Measurements from ENCODE around the gene RNF126.

The RNF126 gene

GRCh38 chr19:620166-620862, 42.7 kb downstream of the RNF126 start:
- peaks cover 5% of the 10 kb centered on the region for H3K4me1 ChIP-seq (ENCODE audit: insufficient read depth, low read length, severe bottlenecking)
- H3K36me3 ChIP-seq (ENCODE audit: insufficient read depth, low read length): peaks cover 80% of the 10 kb centered on the region
- no peaks in the 10 kb centered on the region for H3K9me2 ChIP-seq (ENCODE audit: low read depth, low read length)
- TF ChIP-seq, protein P1, sequence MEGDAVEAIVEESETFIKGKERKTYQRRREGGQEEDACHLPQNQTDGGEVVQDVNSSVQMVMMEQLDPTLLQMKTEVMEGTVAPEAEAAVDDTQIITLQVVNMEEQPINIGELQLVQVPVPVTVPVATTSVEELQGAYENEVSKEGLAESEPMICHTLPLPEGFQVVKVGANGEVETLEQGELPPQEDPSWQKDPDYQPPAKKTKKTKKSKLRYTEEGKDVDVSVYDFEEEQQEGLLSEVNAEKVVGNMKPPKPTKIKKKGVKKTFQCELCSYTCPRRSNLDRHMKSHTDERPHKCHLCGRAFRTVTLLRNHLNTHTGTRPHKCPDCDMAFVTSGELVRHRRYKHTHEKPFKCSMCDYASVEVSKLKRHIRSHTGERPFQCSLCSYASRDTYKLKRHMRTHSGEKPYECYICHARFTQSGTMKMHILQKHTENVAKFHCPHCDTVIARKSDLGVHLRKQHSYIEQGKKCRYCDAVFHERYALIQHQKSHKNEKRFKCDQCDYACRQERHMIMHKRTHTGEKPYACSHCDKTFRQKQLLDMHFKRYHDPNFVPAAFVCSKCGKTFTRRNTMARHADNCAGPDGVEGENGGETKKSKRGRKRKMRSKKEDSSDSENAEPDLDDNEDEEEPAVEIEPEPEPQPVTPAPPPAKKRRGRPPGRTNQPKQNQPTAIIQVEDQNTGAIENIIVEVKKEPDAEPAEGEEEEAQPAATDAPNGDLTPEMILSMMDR (IDR thresholded peaks at IDR 0.05; ENCODE audit: low read length): no peak
- TF ChIP-seq EZH2 (IDR thresholded peaks at IDR 0.05; ENCODE audit: borderline replicate concordance, low read length): no peak
- H3K27me3 ChIP-seq (ENCODE audit: insufficient read depth, low read length): no peaks in the 10 kb centered on the region
- H3K27ac ChIP-seq (ENCODE audit: low read depth, low read length, poor library complexity, severe bottlenecking): no peak overlapping the region
- H3K9ac ChIP-seq (ENCODE audit: low read length): no peak overlapping the region
- H3F3A ChIP-seq (ENCODE audit: insufficient read depth, low read length): 0 out of 2 replicates have a peak, but pooled peaks cover 4% of the 10 kb centered on the region
- no peaks in the 10 kb centered on the region for H3K9me3 ChIP-seq (ENCODE audit: low read length)
- no peaks in the 10 kb centered on the region for H4K20me1 ChIP-seq (ENCODE audit: insufficient read depth, low read length)
- no peaks in the 10 kb centered on the region for H3K79me2 ChIP-seq (ENCODE audit: insufficient read depth, low read length)
- no peak overlapping the region for H3K4me3 ChIP-seq (ENCODE audit: low read depth, low read length, poor library complexity, severe bottlenecking)
- no peak overlapping the region for H2AFZ ChIP-seq (ENCODE audit: low read length)
- H3K4me2 ChIP-seq (ENCODE audit: low read length): no peak overlapping the region

- Histone ChIP-seq H3K4me2 (ENCODE audit: low read length) (no peak overlapping the region), H3K4me3 (ENCODE audit: low read depth, low read length, poor library complexity, severe bottlenecking) (no peak overlapping the region), H3K4me1 (ENCODE audit: insufficient read depth, low read length, severe bottlenecking) (peaks cover 5% of the 10 kb centered on the region), H3K27me3 (ENCODE audit: insufficient read depth, low read length) (no peaks in the 10 kb centered on the region), H3K9me2 (ENCODE audit: low read depth, low read length) (no peaks in the 10 kb centered on the region), H2AFZ (ENCODE audit: low read length) (no peak overlapping the region), H3K36me3 (ENCODE audit: insufficient read depth, low read length) (peaks cover 76% of the 10 kb centered on the region), H3F3A (ENCODE audit: insufficient read depth, low read length) (0 out of 2 replicates have a peak, but pooled peaks cover 4% of the 10 kb centered on the region), H3K27ac (ENCODE audit: low read depth, low read length, poor library complexity, severe bottlenecking) (no peak overlapping the region), H3K79me2 (ENCODE audit: insufficient read depth, low read length) (no peaks in the 10 kb centered on the region), H4K20me1 (ENCODE audit: insufficient read depth, low read length) (no peaks in the 10 kb centered on the region), H3K9me3 (ENCODE audit: low read length) (no peaks in the 10 kb centered on the region), H3K9ac (ENCODE audit: low read length) (no peak overlapping the region)
- TF ChIP-seq, protein P1 (IDR thresholded peaks at IDR 0.05; ENCODE audit: low read length): no peak
- no peak for TF ChIP-seq EZH2 (IDR thresholded peaks at IDR 0.05; ENCODE audit: borderline replicate concordance, low read length)
Measured at GRCh38 chr19:619286-620002, 43.6 kb downstream of the RNF126 start.

- peaks cover 74% of the 10 kb centered on the region for H3K36me3 ChIP-seq (ENCODE audit: insufficient read depth, low read length)
- no peak overlapping the region for H2AFZ ChIP-seq (ENCODE audit: low read length)
- no peaks in the 10 kb centered on the region for H3K9me3 ChIP-seq (ENCODE audit: low read length)
- H3K27ac ChIP-seq (ENCODE audit: low read depth, low read length, poor library complexity, severe bottlenecking): no peak overlapping the region
- no peak overlapping the region for H3K9ac ChIP-seq (ENCODE audit: low read length)
- no peaks in the 10 kb centered on the region for H3K79me2 ChIP-seq (ENCODE audit: insufficient read depth, low read length)
- TF ChIP-seq, protein P1 (IDR thresholded peaks at IDR 0.05; ENCODE audit: low read length): no peak
- TF ChIP-seq EZH2 (IDR thresholded peaks at IDR 0.05; ENCODE audit: borderline replicate concordance, low read length): no peak
- H3K27me3 ChIP-seq (ENCODE audit: insufficient read depth, low read length): no peaks in the 10 kb centered on the region
- H3K4me2 ChIP-seq (ENCODE audit: low read length): no peak overlapping the region
- no peaks in the 10 kb centered on the region for H3K9me2 ChIP-seq (ENCODE audit: low read depth, low read length)
- no peaks in the 10 kb centered on the region for H4K20me1 ChIP-seq (ENCODE audit: insufficient read depth, low read length)
- H3F3A ChIP-seq (ENCODE audit: insufficient read depth, low read length): 0 out of 2 replicates have a peak, but pooled peaks cover 4% of the 10 kb centered on the region
- H3K4me1 ChIP-seq (ENCODE audit: insufficient read depth, low read length, severe bottlenecking): peaks cover 5% of the 10 kb centered on the region
- no peak overlapping the region for H3K4me3 ChIP-seq (ENCODE audit: low read depth, low read length, poor library complexity, severe bottlenecking)
Measured at GRCh38 chr19:618674-619285, 44.2 kb downstream of the RNF126 start.
